HT-29 (cell line): ENCODE results near the gene RAMACL. TPM values are rescaled to one million over a fixed set of nuclear protein-coding genes. Genes with fewer than 3 reads are reported as not detected.
"Not testable (repeated sequence)": the region's sequence is repeated elsewhere in the genome, so short reads cannot be mapped to it uniquely, and the experiment has no call there.

ENCODE experiments used
- DNase-seq: peaks from one replicate; pipeline ENCODE4 v3.0.0-alpha.2; 2015; ENCODE audit warnings: low spot score
- total RNA-seq: library from RNA; depleted of rRNA; stranded (reverse); fragments of >200 nt; shearing (Covaris generic); gene quantifications from 2 replicates; pipeline ENCODE4 v1.2.3, GENCODE V29; 2014; rRNA removed

Gene RAMACL
- total RNA-seq, result 0.15 TPM in 1 of 2 replicates, not detected in the other

DNA sequence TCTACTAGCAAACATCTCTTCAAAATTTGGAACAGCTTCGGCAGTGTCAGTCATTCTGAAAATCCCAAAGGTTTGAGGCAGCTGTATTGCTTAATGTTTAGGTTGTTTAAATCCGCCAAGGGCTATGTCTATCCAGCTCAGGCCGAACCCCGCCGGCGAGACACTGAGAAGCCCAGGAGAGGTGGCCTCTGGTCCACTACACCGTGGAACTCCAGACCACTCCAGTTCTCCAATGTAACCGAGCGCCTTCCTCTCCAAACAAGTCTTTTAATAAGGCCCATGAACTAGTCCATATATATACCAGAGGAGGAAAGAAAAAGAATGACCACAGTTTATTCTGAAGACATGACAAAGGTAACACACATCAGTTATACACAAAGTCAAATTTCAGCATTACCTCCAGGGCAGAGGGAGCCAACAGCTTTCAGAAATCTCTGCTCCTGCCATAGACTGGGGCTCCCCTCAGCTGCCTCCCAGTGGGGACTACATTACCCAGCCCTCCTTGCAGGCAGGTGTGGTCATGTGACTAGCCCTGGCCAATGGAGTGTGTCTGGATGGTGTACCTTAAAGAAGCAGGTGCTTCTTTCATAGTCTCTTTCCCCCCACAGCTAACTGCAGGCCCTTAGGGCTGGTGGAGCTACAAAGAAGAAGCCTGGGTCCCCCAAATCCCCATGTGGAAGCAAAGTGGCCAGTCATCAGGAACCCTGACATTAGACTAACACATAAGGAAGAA is at the start of gene RAMACL:
TSS of gene RAMACL (minus strand) at position 255 of the 733 bp plus-strand sequence. CDS start at position 54, 201 bp downstream.
- peak; percentile 51 for DNase-seq

- no peak for DNase-seq
Measured at GRCh38 chr6:166635013-166635970, 48.8 kb upstream of the RAMACL start.

DNA sequence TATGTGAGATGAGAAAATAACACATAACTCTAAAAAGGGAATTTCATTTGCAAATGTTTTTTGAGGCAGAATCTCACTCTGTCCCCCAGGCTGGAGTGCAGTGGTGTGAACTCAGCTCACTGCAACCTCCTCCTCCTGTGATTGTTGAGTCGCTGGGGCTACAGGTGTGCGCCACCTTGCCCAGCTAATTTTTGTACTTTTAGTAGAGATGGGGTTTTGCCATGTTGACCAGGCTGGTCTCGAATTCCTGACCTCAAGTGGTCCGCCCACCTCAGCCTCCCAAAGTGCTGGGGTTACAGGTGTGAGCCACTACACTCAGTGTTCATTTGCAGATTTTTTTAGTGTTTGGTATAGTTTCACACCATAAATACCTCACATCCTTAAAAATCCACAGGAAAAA is 48.1 kb upstream of the RAMACL start:
- not testable (repeated sequence) for DNase-seq

GRCh38 chr6:166633732-166634535 is 47.5 kb upstream of the RAMACL start:
- DNase-seq, result no peak

GRCh38 chr6:166632731-166633130 is 46.3 kb upstream of the RAMACL start:
- no peak for DNase-seq

DNA sequence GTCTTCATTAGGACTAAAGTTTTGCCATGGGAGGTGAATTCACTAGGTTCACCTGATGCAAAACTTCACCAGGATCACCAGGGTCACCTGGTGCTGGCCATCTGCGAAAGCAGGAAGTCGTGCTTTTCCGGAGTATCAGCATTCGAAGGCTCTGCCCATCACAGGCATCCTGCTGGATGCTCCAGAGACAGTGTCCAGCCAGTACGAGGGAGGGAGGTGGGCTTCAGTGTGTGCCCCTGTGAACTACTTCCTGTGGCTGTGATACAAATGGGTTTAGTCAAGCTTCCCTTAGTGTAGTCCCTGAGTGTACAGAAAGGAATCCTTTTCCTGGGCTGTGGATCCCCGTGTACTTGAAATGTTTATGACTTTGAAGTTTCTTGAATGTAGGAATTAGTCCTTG is 44.0 kb upstream of the RAMACL start:
- no peak for DNase-seq

GRCh38 chr6:166629628-166630027 is 43.1 kb upstream of the RAMACL start:
- no peak for DNase-seq

DNA sequence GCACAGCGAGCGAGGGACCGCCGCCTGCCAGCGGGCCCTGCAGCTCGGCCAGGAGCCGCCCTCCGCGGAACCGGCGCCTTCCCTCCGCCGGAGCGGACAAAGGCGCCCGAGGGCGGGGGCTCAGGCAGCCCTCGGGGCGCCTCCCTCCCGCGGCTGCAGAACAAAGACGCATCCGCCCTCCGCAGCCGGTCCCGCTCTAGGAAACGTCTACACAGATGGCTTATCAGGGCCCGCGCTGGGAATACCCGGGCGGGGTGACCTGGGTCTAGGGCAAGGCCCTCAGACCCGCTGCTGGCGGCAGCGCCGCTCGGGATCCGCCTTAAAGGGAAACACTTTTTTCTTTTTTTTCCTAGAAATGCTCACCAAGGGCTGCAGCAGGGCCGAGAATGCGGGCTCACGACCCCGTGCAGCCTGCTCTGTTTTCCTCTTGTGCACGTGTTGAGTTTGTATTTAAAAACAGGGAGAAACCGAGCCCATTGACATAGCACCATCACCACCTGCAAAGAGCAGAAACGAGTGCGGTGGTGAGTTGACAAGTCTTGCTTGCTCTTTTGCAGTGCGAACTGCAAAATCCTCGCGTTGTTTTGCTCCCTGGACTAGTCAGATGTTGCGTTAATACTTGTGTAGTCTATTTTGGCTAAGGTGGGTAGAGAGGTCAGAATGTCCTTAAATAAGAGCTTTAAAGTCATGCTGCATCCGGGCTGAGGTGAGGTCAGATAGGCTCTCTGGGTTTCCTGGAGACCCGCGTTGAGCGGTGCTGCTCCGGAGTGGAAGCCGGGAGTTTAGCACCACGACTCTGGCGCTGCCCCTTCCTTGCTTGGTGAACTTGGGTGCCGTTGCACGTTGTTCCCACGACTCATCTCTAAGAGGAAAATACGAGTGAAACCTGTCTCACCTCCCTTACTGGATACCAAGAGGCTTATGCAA is 41.7 kb upstream of the RAMACL start:
- DNase-seq, result peak; percentile 49

DNA sequence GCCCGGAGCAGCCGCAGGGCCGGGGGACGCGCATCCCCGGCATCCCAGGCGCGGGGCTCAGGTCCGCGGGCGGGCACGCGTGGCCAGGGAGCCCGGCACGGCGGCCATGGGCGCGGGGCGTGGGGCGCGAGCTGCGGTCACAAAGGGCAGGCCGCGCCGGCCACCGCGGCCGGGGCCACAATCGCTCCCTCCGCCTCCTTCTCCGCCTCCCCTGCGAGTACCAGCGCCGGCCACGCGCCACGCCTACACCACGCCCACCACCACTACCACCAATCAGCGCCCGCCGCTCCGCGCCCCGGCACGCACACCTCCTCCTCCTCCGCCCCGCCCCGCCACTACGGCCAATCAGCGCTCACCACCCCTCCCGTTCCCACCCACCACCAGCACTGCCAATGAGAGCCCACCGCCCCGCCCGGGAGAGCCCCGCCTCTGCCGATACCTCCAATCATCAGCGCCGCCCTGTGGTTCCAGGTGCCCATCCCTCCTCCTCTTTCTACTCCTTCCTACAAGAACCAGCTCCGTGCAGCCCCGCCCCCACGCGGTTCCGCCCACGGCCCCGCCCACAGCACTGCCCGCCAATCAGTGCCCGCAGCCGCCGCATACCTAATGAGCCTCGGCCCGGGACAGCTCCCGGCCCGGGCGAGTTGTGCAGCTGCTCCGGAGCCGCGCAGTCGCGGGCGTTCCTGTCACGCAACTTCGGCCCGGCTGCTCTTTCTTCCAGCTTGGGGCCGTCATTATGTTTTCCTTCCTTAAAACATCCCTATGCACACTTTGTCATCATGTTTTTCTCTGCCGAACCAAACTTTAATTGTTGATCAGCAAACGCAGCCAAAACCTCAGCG is 40.8 kb upstream of the RAMACL start, which contains the start of gene RPS6KA2:
TSS of gene RPS6KA2 (minus strand) at position 219 of the 842 bp plus-strand sequence. CDS start 232 bp downstream, outside the sequence.
- DNase-seq, result peak; percentile 99

DNA sequence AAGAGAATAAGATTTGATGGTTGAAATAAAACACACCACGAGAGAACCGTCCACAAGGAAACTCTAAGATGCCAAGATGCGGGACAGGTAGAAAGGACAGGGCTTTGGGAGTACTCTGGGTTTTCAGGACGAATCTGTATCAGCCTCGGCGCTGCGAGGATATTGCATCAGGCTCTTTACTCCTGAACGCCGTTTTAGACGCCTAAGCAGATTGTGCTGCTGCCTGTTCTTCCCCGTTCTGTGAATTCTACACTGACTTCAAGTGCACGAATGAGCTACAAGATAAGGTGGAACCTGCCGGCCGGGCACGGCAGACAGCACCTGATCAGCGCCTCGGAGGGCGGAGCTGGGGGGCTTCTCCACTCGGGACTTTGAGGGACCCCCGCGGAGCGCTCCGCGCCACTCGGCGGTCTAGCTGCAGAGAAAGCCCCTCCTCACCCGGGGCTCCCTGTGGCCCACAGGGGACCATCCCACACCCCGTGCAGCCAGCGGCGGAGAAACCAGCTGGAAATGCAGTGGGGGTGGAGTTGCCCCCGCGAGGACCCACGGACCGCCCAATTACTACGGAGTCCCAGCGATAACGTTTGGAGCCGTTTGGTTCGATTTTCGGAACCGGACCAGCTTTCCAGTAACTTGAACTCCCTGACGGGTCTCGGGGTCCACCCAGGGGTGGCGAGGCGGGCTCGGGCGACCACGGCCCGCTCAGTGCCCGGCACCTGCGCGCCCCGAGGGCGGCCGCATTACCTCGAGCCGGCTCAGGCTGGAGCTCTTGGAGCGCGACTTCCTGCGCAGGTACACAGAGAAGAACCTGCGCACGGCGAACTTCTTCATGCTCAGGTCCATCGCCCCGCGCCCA is 39.9 kb upstream of the RAMACL start:
- DNase-seq, result no peak

DNA sequence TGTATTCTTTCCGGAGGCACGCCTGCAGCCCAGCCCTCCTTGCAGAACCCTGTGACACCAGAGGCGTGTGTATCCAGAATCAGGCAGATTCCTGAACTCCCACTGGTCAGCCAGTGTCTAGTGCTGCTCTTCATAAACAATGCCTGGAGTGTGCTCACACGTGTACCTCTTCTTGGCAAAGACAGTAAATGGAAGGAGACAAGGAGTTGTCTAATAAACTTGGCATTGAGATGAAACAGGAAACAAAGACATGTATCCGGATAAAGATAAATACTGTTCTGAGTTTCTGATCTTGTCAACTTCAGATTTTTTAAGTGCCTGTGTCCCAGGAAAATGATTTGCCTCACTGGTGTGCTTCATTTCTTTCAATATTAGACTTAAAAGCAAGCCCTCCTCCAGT is 38.9 kb upstream of the RAMACL start:
- DNase-seq, result no peak

GRCh38 chr6:166624275-166624674 is 37.8 kb upstream of the RAMACL start:
- DNase-seq, result no peak

GRCh38 chr6:166623318-166623717 is 36.8 kb upstream of the RAMACL start:
- DNase-seq, result no peak

GRCh38 chr6:166621114-166621540 is 34.6 kb upstream of the RAMACL start:
- no peak for DNase-seq

- no peak for DNase-seq
Measured at GRCh38 chr6:166620478-166621113, 34.1 kb upstream of the RAMACL start.

GRCh38 chr6:166619912-166620311 is 33.4 kb upstream of the RAMACL start:
- DNase-seq, result no peak

DNA sequence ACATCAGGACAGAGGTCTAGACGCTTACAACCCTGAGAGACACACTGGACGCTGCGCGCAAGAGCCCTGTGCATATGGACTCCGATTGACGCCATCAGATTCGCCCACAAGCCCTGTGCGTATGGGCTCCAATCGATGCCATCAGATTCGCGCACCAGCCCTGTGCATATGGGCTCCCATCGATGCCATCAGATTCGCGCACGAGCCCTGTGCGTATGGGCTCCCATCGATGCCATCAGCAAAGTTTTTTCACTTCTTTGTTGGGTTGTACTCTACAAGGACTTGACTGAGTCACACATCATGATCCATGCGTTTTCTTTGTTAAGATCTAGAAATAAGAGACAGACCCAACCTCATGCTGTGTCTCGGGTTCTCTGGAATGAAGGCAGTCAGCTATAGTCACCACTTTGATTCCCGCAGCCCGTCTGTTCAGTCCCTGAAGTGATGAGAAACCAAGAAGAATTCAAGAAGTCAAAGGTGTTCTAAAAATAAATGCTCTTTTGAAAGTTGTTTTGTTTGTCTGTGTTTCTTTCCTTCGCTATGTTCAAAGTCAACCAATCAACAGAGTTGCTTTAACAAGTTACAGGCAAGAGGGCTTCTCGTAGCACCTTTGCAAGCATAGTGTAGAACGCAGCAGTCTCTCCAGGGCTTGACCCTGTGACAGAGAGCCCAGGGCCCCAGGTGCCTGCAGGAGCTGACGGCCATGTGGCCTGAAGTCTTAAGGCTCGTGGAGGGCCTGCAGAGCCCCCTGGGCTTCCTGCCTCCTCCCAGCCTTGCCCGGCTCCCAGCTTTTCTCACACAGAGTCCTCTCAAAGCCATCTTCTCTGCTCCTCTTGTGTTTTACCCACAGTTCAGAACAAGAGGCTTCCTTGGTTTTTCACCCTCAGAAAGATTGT is 32.6 kb upstream of the RAMACL start:
- no peak for DNase-seq
